HG03469 (cell line): ENCODE data around the gene ZDHHC11B.
"Not testable (repeated sequence)": the region's sequence is repeated elsewhere in the genome, so short reads cannot be mapped to it uniquely, and the experiment has no call there.

Experiments used
- ATAC-seq: cut with Tn5 transposase; IDR thresholded peaks from one replicate; pipeline ENCODE4 v1.9.1; 2021; ENCODE audit warnings: mild to moderate bottlenecking, moderate library complexity, moderate number of reproducible peaks; ENCODE audit not compliant: unreplicated experiment

ZDHHC11B gene

DNA sequence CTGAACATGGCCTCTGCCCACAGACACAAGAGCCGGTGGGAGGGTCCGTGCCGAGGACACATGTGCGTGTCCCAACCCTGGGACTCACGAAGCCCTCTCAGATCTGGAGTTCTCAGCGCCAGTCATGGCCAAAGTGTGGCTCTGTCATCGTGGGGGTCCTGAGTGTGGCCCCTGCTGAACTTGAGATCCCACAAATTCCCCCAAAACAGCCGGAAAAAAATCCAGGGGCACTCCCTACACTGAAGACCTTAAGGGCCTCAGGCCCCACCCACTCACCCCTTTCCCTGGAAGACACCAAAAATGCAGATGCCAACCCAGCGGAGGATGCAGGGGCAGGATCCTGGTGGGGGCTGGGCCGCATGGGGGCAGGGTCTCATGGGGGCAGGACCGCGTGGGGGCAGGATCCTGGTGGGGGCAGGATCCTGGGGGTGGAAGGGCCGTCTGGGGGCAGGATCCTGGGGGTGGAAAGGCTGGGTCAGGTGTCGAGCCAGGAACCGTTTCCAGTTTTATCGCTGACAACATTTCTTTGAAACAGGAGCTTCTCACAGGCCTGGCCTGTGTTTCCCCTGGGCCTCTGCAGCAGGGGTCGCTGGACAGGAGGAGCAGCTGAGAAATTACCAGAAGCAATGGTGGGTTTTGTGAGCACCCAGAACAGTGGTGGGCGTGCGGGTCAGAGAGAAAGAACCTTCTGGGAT is 13.3 kb downstream of the ZDHHC11B start:
- ATAC-seq: not testable (repeated sequence)

- not testable (repeated sequence) for ATAC-seq
Observed at GRCh38 chr5:770585-770984, 13.9 kb downstream of the ZDHHC11B start.

GRCh38 chr5:769485-770145 is 14.9 kb downstream of the ZDHHC11B start:
- ATAC-seq: not testable (repeated sequence)

DNA sequence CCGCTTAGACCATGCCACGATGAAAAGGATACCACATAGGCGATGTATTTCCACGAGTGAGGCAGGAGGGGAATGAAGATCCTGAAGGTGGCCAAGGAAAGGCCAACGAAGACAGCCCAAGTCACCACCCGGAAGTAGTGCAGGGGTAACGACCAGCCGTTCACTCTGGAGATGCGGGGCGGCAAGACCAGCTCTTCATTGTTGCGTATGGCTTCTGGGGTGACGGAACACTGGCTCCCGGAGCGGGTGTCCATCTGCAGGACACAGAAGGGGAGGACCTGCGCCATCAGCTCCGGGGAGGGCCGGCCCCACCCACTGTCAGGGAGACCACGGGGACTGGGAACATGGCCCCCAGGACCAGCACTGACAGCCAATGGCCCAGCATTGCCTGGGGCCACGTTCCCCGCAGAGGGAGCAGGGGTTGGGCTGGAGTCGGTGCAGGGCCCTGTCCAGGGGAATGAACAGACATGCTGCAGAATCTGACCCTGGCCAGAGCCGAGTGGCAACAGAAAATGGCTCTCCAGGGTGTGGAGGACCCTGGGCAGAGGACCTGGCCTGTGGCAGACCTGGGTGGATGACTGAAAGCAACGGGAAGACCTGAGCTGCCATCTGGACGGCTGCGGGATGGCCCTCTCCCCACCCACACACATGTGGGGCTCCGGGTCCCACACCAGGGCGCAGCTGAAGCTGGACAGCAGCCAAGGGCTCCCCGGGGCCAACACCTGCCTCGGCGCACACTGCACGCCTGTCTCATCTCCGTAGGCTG is 17.7 kb downstream of the ZDHHC11B start:
- no peak for ATAC-seq

DNA sequence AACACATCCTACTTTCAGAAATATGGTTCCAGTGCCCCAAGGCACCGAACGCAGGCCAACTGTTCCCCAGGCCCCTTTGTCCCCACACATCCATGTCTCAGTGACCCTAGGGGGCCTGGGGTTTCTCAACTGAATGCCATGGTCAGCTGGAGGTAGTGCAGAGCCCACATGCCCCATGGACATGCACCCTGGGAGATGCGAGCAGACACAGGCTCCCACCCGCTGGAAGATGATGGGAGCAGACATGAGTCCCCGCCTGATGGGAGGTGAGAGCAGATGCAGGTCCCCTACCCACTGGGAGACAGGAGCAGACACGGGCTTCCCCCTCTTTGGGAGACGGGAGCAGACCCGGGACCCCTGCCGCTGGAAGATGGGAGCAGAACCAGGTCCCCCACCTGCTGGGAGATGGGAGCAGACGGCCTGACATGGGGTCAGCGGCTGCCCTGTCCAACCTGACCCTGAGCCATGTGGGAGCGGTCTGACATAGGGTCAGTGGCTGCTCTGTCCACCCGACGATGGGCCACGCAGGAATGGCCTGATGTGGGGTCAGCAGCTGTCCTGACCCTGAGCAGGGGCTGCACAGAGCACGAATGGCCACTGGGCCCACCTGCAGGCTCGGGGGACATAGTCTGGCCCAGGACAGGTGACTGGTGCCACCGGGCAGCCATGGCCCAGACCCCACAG is 18.4 kb downstream of the ZDHHC11B start:
- no peak for ATAC-seq

DNA sequence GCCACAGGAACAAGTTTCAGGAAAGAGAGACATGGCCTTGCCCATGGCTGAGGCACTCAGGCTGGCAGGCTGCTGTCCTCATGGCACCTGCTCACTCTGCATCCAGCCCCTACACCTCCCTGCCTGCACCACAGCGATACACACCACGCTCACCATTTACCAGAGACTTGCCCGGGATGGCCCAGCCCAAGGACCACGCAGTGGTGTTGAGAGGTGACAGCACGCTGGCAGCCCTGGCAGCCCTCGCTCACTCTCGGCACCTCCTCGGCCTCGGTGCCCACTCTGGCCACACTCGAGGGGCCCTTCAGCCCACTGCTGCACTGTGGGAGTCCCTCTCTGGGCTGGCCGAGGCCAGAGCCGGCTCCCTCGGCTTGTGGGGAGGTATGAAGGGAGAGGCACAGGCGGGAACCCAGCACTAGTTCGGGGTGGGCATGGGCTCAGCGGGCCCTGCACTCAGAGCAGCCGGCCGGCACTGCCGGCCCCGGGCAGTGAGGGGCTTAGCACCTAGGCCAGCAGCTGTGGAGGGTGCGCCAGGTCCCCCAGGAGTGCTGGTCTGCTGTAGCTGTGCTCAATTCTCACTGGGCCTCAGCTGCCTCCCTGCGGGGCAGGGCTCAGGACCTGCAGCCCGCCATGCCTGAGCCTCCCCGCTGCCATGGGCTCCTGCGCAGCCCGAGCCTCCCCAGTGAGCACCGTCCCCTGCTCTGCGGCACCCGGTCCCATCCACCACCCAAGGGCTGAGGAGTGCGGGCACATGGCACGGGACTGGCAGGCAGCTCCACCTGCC is 20.3 kb downstream of the ZDHHC11B start:
- ATAC-seq: no peak

GRCh38 chr5:763397-763796 is 21.1 kb downstream of the ZDHHC11B start:
- no peak for ATAC-seq

GRCh38 chr5:762996-763395 is 21.5 kb downstream of the ZDHHC11B start:
- ATAC-seq: not testable (repeated sequence)

- no peak for ATAC-seq
Observed at GRCh38 chr5:761854-762710, 22.4 kb downstream of the ZDHHC11B start.

DNA sequence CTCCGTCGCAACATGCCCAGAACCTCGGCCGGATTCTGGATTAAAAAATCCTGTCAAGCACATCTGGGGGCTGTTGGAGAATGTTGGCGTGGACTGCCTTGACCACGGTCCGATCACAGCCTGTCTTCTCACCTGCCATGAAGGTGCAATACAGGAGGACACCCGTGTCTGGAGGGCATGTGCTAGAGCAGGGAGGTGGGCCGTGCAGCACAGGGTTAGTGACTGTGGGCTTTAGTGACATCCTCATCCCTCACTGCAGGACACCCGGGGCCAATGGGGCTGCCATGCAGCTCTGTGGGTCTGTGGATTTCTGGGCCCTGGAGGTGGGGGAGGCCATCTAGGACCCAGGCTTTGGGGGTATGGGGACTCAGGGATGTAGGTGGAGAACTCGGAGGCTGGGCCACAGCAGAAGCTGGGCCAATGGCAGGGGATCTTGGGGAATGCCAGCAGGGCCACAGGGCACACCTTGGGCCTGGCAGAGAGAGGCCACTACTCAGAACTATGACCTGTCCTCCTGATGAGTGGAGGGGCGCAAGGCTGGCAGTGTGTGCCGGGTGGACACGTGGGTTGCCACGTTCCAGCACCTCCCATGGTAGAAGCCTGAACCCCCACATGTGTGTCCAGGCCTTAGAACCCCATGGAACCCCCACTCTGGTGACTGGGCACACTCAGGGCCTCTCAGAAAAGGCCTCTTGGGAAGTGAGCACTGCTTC is 23.3 kb downstream of the ZDHHC11B start:
- no peak for ATAC-seq

DNA sequence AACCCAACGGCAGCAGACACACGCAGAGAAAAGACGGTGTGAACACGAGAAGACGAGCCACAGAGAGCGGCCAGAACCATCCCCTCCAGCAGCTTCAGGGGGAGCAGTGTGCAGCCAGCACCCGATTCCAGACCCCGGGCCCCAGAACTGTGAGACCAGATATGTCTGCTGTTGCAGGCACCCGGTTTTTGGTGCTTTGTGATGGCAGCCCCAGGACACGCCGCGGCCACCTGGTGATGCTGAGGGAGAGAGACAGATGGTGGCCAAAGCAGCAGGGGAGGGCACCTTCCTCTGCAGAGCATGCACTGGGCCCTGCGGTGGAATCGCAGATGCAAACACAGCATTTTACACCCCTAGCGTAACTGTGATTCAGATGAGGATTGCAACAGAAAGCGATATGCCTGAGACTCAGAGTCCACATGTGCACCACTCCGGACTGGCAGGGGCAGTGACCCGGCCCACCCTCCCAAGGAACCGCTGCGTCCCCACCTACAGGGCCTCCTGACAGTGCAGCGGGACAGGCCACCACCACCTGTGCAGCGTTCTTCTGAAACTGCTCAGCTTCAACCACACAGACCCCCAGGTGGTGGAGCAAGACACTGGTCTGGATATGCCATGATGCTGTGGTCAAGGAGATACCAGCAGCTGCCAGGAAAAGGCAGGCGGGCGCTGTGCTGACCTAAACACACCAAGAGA is 24.0 kb downstream of the ZDHHC11B start:
- no peak for ATAC-seq

DNA sequence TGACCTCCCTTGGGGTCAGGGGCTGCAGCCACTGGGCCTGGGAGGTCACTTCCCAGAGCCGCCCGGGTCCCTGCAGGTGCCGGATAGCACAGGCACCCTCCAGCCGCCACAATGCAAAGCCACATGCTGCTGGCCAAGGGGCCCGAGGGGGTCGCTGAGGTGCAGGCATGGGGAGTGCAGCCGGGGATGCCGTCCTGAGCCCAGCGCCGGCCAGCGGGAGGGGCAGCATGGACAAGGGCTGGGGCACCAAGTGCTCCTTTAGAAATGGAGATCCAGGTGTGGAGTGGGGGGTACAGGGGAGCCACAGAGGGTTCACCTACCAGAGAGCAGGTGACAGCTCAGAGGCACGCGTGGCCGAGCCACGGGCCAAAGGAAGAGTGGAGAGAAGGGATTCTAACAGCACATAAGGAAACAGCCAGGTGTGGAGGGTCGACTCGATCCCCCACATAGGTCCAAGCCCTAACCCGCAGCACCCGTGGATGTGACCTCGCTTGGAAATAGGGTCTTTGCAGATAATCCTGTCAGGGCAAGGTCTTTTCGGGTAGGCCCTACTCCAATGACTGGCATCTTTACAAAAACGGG is 24.7 kb downstream of the ZDHHC11B start:
- no peak for ATAC-seq

- no peak for ATAC-seq
Observed at GRCh38 chr5:759111-759751, 25.3 kb downstream of the ZDHHC11B start.

GRCh38 chr5:758698-759053 is 25.9 kb downstream of the ZDHHC11B start:
- no peak for ATAC-seq

GRCh38 chr5:757931-758697 is 26.4 kb downstream of the ZDHHC11B start:
- ATAC-seq: no peak

DNA sequence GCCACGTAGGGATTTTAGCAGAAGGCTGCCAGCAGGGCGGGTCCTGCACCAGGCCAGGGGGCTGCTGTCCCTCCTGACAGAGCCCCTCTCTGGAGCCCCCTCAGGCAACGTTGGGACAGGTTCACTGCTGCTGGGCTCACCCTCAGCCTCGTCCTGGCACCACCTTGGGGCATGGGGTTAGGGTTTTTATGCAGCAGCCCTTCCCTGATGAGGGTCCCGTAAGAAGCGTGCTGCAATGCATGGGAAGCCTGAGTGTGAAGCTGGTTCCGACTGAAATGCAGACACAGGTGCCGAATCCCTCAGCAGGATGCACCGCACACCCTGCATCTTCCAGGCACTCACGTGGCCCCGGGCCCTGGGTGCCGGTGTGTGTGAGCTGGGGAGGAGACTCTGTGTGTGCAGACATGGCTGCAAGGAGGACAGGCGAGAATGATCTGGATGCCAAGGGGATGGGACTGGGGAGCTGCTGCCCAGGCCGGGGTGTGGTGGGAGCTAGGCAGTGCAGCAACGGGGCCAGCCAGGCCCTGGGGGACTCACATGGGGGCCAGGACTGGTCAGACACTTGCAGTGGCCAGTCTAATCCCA is 27.1 kb downstream of the ZDHHC11B start:
- ATAC-seq: no peak
